Measurements from ENCODE around the gene MARCHF6. TPM values are rescaled to one million over a fixed set of nuclear protein-coding genes. Genes with fewer than 3 reads are reported as not detected.

The MARCHF6 gene
- total RNA-seq, 1 donor from 2014 or later = 190 TPM

DNA sequence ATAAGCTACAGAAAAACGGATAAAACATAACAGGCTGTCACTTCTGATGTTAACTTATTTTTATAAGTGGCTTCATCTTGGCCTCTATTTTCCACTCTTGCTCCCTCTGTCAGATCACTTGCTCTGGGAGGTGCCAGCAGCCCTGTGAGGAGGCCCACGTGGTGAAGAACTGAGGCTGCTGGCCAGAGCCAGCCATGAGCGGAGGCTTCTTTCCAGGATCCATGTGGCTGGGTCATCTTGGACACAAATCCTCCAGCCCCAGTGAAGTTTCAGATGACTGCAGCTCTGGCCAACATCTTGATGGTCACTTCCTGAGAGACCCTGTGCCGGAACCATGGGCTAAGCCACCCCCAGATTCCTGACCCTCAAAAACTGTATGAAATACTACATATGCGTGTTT lies 38.3 kb upstream of the MARCHF6 start:
- Mint-ChIP-seq H3K27ac (ENCODE audit: unreplicated experiment) (no peak overlapping the region), H3K4me1 (ENCODE audit: unreplicated experiment) (peaks cover 16% of the 10 kb centered on the region), H3K9me3 (ENCODE audit: unreplicated experiment) (no peaks in the 10 kb centered on the region), H3K36me3 (ENCODE audit: unreplicated experiment) (peaks cover 1% of the 10 kb centered on the region), H3K27me3 (ENCODE audit: unreplicated experiment) (no peaks in the 10 kb centered on the region), H3K4me3 (ENCODE audit: unreplicated experiment) (no peak overlapping the region)
- TF ChIP-seq, protein P1, sequence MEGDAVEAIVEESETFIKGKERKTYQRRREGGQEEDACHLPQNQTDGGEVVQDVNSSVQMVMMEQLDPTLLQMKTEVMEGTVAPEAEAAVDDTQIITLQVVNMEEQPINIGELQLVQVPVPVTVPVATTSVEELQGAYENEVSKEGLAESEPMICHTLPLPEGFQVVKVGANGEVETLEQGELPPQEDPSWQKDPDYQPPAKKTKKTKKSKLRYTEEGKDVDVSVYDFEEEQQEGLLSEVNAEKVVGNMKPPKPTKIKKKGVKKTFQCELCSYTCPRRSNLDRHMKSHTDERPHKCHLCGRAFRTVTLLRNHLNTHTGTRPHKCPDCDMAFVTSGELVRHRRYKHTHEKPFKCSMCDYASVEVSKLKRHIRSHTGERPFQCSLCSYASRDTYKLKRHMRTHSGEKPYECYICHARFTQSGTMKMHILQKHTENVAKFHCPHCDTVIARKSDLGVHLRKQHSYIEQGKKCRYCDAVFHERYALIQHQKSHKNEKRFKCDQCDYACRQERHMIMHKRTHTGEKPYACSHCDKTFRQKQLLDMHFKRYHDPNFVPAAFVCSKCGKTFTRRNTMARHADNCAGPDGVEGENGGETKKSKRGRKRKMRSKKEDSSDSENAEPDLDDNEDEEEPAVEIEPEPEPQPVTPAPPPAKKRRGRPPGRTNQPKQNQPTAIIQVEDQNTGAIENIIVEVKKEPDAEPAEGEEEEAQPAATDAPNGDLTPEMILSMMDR (IDR thresholded peaks at IDR 0.05) = no peak
- DNase-seq (ENCODE audit: extremely low spot score, unreplicated experiment) = no peak

DNA sequence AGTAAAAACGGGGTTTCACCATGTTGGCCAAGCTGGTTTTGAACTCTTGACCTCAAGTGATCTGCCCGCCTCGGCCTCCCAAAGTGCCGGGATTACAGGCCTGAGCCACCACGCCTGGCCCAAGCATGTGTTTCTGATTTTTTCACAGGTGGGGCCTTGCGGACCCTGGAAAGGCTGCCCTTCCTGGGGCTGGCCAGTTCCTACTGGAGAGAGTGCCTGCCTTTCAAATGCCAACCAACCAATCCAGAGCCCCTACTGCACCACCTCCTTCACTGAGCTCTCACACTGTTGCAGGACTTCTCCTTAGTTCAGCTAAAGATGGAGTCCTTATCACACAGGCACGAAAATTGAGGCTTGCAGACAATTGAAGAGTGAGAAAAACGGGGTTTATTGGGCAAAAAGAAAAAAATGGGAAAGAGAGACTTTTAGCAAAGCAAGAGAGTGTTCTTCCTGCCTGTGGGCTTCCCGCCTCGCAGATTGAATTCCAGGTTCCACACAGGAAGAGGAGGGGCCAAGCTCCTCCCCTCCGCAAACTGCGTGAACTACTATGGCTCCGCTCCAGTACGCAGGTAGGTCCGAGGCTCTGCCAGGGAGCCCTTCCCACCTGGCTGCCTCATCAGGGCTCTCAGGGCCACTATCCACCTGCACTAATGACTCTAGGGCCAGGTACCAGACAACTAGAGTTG lies 37.5 kb upstream of the MARCHF6 start:
- H3K36me3 Mint-ChIP-seq (ENCODE audit: unreplicated experiment) = peaks cover 1% of the 10 kb centered on the region
- no peaks in the 10 kb centered on the region for H3K27me3 Mint-ChIP-seq (ENCODE audit: unreplicated experiment)
- H3K27ac Mint-ChIP-seq (ENCODE audit: unreplicated experiment) = no peak overlapping the region
- no peaks in the 10 kb centered on the region for H3K9me3 Mint-ChIP-seq (ENCODE audit: unreplicated experiment)
- peaks cover 8% of the 10 kb centered on the region for H3K4me1 Mint-ChIP-seq (ENCODE audit: unreplicated experiment)
- DNase-seq (ENCODE audit: extremely low spot score, unreplicated experiment) = no peak
- TF ChIP-seq, protein P1 (IDR thresholded peaks at IDR 0.05) = no peak
- H3K4me3 Mint-ChIP-seq (ENCODE audit: unreplicated experiment) = no peak overlapping the region

DNA sequence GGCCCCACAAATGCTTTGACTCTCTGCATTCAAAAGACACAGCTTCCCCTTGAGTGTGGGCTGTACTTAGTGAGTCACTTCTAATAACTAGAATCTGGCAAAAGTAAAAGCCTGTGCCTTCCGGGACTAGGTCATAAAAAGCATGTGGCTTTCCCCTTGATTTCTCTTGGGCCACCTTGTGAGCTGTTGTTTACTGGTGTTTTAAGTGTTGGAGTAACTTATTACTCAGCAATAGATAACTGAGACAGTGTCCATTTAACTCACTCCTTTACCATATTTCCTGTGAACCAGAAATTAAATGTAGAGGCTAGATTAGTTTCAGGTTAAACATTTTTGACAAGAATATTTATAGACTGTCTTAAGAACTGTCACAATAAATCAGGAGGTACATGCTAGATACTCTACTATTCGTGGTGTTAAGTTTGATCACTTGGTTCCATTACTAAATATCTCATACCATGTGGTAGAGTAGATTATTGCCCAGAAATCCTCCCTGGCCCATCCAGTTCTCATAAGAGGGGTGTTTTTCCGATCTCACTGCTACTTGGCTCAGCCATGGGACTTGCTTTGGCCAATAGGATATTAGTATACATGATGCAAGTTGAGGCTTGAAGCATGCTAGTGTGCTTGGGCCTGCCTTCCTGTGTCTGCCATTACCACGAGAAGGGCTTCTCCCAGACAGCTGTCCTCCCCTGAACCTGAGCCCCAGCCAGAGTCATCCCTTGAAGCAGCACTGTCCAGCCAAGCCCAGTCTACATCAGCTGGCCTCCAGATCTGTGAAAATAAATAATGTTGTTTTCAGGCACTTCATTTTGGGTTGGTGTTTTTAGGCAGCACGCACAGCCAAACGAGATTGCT lies 35.4 kb upstream of the MARCHF6 start:
- peaks cover 1% of the 10 kb centered on the region for H3K36me3 Mint-ChIP-seq (ENCODE audit: unreplicated experiment)
- TF ChIP-seq, protein P1 (IDR thresholded peaks at IDR 0.05) = no peak
- H3K27me3 Mint-ChIP-seq (ENCODE audit: unreplicated experiment) = no peaks in the 10 kb centered on the region
- H3K4me3 Mint-ChIP-seq (ENCODE audit: unreplicated experiment) = no peak overlapping the region
- H3K4me1 Mint-ChIP-seq (ENCODE audit: unreplicated experiment) = no peaks in the 10 kb centered on the region
- DNase-seq (ENCODE audit: extremely low spot score, unreplicated experiment) = no peak
- no peaks in the 10 kb centered on the region for H3K9me3 Mint-ChIP-seq (ENCODE audit: unreplicated experiment)
- H3K27ac Mint-ChIP-seq (ENCODE audit: unreplicated experiment) = no peak overlapping the region

DNA sequence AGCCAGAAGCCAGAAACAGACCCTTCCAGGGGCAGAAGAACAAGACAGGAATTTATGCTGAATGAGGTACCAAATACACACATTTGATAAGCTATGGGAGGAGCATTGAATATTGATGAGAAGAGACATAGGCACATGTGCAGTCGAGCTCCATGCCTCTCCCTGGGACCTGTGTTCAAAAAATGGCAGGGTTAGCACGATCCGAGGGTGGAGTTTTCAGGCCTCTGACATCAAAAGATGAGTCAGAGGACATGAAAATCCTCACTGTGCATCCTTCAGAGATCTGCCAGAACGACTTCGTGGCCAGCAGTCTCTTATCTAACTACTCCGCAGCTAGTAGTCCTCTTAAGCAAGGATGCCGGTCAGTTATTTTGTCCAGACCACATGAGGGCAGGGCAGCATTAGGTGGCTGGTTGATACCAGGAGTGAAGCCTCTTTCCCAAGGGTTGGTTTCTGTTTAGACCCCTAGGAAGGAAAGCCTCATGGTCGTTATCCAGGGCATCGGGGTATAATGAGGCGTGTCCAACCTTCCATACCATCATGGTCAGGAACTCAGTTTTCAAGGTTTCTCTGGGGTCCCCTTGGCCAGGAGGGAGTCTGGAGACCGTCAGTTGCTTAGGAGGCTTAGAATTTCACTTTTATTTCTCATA lies 34.2 kb upstream of the MARCHF6 start:
- Mint-ChIP-seq H3K36me3 (ENCODE audit: unreplicated experiment) (no peaks in the 10 kb centered on the region), H3K4me1 (ENCODE audit: unreplicated experiment) (peaks cover 2% of the 10 kb centered on the region), H3K4me3 (ENCODE audit: unreplicated experiment) (no peak overlapping the region), H3K9me3 (ENCODE audit: unreplicated experiment) (no peaks in the 10 kb centered on the region), H3K27ac (ENCODE audit: unreplicated experiment) (no peak overlapping the region), H3K27me3 (ENCODE audit: unreplicated experiment) (peaks cover 4% of the 10 kb centered on the region)
- TF ChIP-seq, protein P1 (IDR thresholded peaks at IDR 0.05) = peak; percentile 12
- no peak for DNase-seq (ENCODE audit: extremely low spot score, unreplicated experiment)

DNA sequence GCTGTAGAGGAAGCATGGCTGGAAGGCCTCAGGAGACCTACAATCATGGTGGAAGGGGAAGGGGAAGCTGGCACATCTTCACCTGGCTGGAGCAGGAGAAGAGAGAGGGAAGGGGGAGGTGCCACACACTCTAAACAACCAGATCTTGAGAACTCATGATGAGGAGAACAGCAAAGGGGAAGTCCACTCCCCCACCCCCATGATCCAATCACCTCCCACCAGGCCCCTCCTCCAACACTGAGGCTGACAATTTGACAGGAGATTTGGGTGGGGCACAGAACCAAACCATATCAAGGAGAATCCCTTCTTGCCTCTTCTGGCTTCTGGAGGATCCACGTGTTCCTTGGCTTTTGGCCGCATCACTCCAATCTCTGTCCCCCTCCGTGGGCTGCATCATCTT lies 32.7 kb upstream of the MARCHF6 start:
- Mint-ChIP-seq H3K4me1 (ENCODE audit: unreplicated experiment) (peaks cover 5% of the 10 kb centered on the region), H3K27me3 (ENCODE audit: unreplicated experiment) (peaks cover 4% of the 10 kb centered on the region), H3K4me3 (ENCODE audit: unreplicated experiment) (no peak overlapping the region), H3K36me3 (ENCODE audit: unreplicated experiment) (no peaks in the 10 kb centered on the region), H3K9me3 (ENCODE audit: unreplicated experiment) (no peaks in the 10 kb centered on the region), H3K27ac (ENCODE audit: unreplicated experiment) (no peak overlapping the region)
- DNase-seq (ENCODE audit: extremely low spot score, unreplicated experiment) = no peak
- TF ChIP-seq, protein P1 (IDR thresholded peaks at IDR 0.05) = no peak

Data from osteocyte (in vitro differentiated cells).